Neural crest cell (in vitro differentiated cells): ENCODE data around the gene SLC38A6. TPM values are rescaled to one million over a fixed set of nuclear protein-coding genes. Genes with fewer than 3 reads are reported as not detected.

ENCODE experiments used
- DNase-seq: peaks from one replicate; pipeline ENCODE4 v3.0.0; 2021; ENCODE audit warnings: low read depth, mixed read lengths, low spot score
- H3K27ac Mint-ChIP-seq: one replicate; pipeline ENCODE4 v1.8.0; 2021; ENCODE audit warnings: mild to moderate bottlenecking, mixed read lengths; ENCODE audit not compliant: unreplicated experiment
- H3K27me3 Mint-ChIP-seq: 2 replicates; pipeline ENCODE4 v1.8.0; 2021; ENCODE audit warnings: low read depth, mild to moderate bottlenecking, mixed read lengths
- H3K36me3 Mint-ChIP-seq: 2 replicates; pipeline ENCODE4 v1.8.0; 2021; ENCODE audit warnings: low read depth, mild to moderate bottlenecking, mixed read lengths
- H3K4me1 Mint-ChIP-seq: 2 replicates; pipeline ENCODE4 v1.8.0; 2021; ENCODE audit warnings: mixed read lengths
- H3K4me3 Mint-ChIP-seq: one replicate; pipeline ENCODE4 v1.8.0; 2021; ENCODE audit warnings: mild to moderate bottlenecking, mixed read lengths
- H3K9me3 Mint-ChIP-seq: 2 replicates; pipeline ENCODE4 v1.8.0; 2021; ENCODE audit warnings: mixed read lengths
- CTCF ChIP-seq: fragments of 200-600 bp; sonication (generic); conservative IDR thresholded peaks from 2 replicates; pipeline ENCODE4 v1.5.0; 2021; ENCODE audit warnings: antibody characterized with exemption, mild to moderate bottlenecking
- total RNA-seq: library from RNA; stranded (reverse); gene quantifications from 2 replicates; pipeline ENCODE4 v1.2.1, GENCODE V29; 2021

Gene SLC38A6
- total RNA-seq, 1 donor from 2014 or later, result 13.2 TPM

GRCh38 chr14:61099216-61099835, 118.3 kb downstream of the SLC38A6 start:
- no peak for TF ChIP-seq CTCF
- Mint-ChIP-seq H3K27ac (no peak overlapping the region), H3K4me3 (no peak overlapping the region), H3K4me1 (peaks cover 24% of the 10 kb centered on the region), H3K9me3 (no peaks in the 10 kb centered on the region), H3K27me3 (no peaks in the 10 kb centered on the region), H3K36me3 (peaks cover 14% of the 10 kb centered on the region)
- no peak for DNase-seq

GRCh38 chr14:61101803-61102548, 120.9 kb downstream of the SLC38A6 start:
- Mint-ChIP-seq H3K36me3 (peaks cover 6% of the 10 kb centered on the region), H3K9me3 (no peaks in the 10 kb centered on the region), H3K4me1 (peaks cover 25% of the 10 kb centered on the region)

More at GRCh38 chr14:61101803-61102548, 120.9 kb downstream of the SLC38A6 start:
- no peak for TF ChIP-seq CTCF
- DNase-seq, result no peak
- Mint-ChIP-seq H3K27ac (no peak overlapping the region), H3K4me3 (no peak overlapping the region), H3K27me3 (no peaks in the 10 kb centered on the region)

Other genes with a start within 250 kb of the SLC38A6 start
- 34.4 and 39.1 TPM in 2 replicates for gene MNAT1, start 246.5 kb upstream of the SLC38A6 start, total RNA-seq
- 21.4 and 23.6 TPM in 2 replicates for gene TRMT5, start 166 bp upstream of the SLC38A6 start, total RNA-seq